GM21786 (cell line): Measurements from ENCODE around the gene RASD1.
A peak's percentile ranks its signal among the peaks of the same experiment; 100 is the strongest.

Source experiments
- ATAC-seq: cut with Tn5 transposase; IDR thresholded peaks from one replicate; pipeline ENCODE4 v1.9.1; 2021; ENCODE audit not compliant: unreplicated experiment

The RASD1 gene

GRCh38 chr17:17496189-17497064, at the start of gene RASD1:
Gene RASD1 (minus strand): TSS chr17:17496395. CDS start chr17:17496181, 214 bp downstream.
- ATAC-seq: peak; percentile 59

GRCh38 chr17:17545984-17546383, 49.8 kb upstream of the RASD1 start:
- ATAC-seq: no peak

GRCh38 chr17:17545031-17545820, 49.0 kb upstream of the RASD1 start:
- ATAC-seq: no peak

GRCh38 chr17:17542906-17543635, 46.9 kb upstream of the RASD1 start:
- ATAC-seq: no peak

- ATAC-seq: no peak
These were observed 45.4 kb upstream of the RASD1 start for GRCh38 chr17:17541640-17542001.

- no peak for ATAC-seq
These were observed 44.9 kb upstream of the RASD1 start for GRCh38 chr17:17540935-17541639.

- ATAC-seq: no peak
These were observed 44.2 kb upstream of the RASD1 start for GRCh38 chr17:17540278-17540906.

- ATAC-seq: no peak
These were observed 43.4 kb upstream of the RASD1 start for GRCh38 chr17:17539591-17539990.

GRCh38 chr17:17538417-17539391, 42.5 kb upstream of the RASD1 start:
- ATAC-seq: no peak

- ATAC-seq: no peak
These were observed 41.3 kb upstream of the RASD1 start for GRCh38 chr17:17537311-17538099.

GRCh38 chr17:17536702-17537101, 40.5 kb upstream of the RASD1 start:
- ATAC-seq: no peak

- ATAC-seq: no peak
These were observed 39.8 kb upstream of the RASD1 start for GRCh38 chr17:17535957-17536356.

GRCh38 chr17:17533901-17534441, 37.8 kb upstream of the RASD1 start:
- ATAC-seq: no peak

GRCh38 chr17:17532991-17533390, 36.8 kb upstream of the RASD1 start:
- ATAC-seq: no peak

GRCh38 chr17:17531156-17531555, 35.0 kb upstream of the RASD1 start:
- ATAC-seq: no peak

- ATAC-seq: no peak
These were observed 32.8 kb upstream of the RASD1 start for GRCh38 chr17:17528696-17529652.

GRCh38 chr17:17527956-17528500, 31.8 kb upstream of the RASD1 start:
- no peak for ATAC-seq
